Lower leg skin (tissue), 3 donors: ENCODE results near the gene PNP.

Experiments
- POLR2A ChIP-seq, 2 donors: fragments of 450-650 bp; IDR thresholded peaks; one replicate each; pipeline ENCODE4 v1.6.1; 2016 to 2017; ENCODE audit warnings: antibody characterized with exemption in 2 of 2, mild to moderate bottlenecking in 1 of 2, moderate library complexity in 1 of 2
- TF ChIP-seq, protein P1 (sequence below), 3 donors: fragments of 450-650 bp; IDR thresholded peaks; one replicate each; pipeline ENCODE4 v1.5.1; 2016; ENCODE audit warnings: antibody characterized with exemption in 3 of 3, mild to moderate bottlenecking in 3 of 3, moderate library complexity in 2 of 3

DNA sequence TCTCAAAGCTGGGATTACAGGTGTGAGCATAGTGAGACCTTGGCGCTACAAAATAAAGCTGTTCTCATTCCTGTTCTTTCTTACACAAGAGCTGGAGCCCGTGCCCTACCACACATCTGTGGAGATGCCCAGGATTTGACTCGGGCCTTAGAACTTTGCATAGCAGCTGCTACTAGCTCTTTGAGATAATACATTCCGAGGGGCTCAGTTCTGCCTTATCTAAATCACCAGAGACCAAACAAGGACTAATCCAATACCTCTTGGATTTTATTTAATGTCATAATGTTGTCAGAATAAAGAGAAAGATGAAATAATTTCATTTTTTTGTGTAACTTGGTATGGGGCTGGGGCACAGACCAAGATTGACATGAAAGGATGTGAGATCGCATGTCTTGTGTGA, 7.6 kb downstream of the PNP start:
- no peak for TF ChIP-seq POLR2A (IDR thresholded peaks at IDR 0.05)
- TF ChIP-seq, protein P1, sequence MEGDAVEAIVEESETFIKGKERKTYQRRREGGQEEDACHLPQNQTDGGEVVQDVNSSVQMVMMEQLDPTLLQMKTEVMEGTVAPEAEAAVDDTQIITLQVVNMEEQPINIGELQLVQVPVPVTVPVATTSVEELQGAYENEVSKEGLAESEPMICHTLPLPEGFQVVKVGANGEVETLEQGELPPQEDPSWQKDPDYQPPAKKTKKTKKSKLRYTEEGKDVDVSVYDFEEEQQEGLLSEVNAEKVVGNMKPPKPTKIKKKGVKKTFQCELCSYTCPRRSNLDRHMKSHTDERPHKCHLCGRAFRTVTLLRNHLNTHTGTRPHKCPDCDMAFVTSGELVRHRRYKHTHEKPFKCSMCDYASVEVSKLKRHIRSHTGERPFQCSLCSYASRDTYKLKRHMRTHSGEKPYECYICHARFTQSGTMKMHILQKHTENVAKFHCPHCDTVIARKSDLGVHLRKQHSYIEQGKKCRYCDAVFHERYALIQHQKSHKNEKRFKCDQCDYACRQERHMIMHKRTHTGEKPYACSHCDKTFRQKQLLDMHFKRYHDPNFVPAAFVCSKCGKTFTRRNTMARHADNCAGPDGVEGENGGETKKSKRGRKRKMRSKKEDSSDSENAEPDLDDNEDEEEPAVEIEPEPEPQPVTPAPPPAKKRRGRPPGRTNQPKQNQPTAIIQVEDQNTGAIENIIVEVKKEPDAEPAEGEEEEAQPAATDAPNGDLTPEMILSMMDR (IDR thresholded peaks at IDR 0.05) = no peak
